Calu3 (cell line): ENCODE measurements around the gene ARVCF. TPM values are rescaled to one million over a fixed set of nuclear protein-coding genes. Genes with fewer than 3 reads are reported as not detected.

Source experiments
- BruUV-seq: library from RNA; stranded (reverse); fragments of 400-500 nt; replicated peaks from 2 replicates; lab custom pipeline; 2021; lab: Mats Ljungman, UMichigan
- CTCF ChIA-PET: fragments of 300-600 bp; sonication (Branson Sonifier 250); formaldehyde crosslinking; loops from one replicate; lab custom pipeline; 2022; ENCODE audit warnings: antibody characterized with exemption; lab: Charles Lee
- DNase-seq: peaks from one replicate; pipeline ENCODE4 v3.0.0; 2022
- H3K27ac Mint-ChIP-seq: one replicate; pipeline ENCODE4 v1.8.0; 2022; ENCODE audit warnings: mixed read lengths; ENCODE audit not compliant: unreplicated experiment
- H3K27me3 Mint-ChIP-seq: one replicate; pipeline ENCODE4 v1.8.0; 2022; ENCODE audit warnings: mixed read lengths; ENCODE audit not compliant: unreplicated experiment
- H3K36me3 Mint-ChIP-seq: one replicate; pipeline ENCODE4 v1.8.0; 2022; ENCODE audit warnings: mild to moderate bottlenecking, moderate library complexity, mixed read lengths; ENCODE audit not compliant: insufficient read depth, unreplicated experiment
- H3K4me1 Mint-ChIP-seq: one replicate; pipeline ENCODE4 v1.8.0; 2022; ENCODE audit warnings: mild to moderate bottlenecking, low read depth, mixed read lengths; ENCODE audit not compliant: unreplicated experiment
- H3K4me3 Mint-ChIP-seq: one replicate; pipeline ENCODE4 v1.8.0; 2022; ENCODE audit warnings: mild to moderate bottlenecking, low read depth, moderate library complexity, mixed read lengths; ENCODE audit not compliant: unreplicated experiment
- H3K9me3 Mint-ChIP-seq: one replicate; pipeline ENCODE4 v1.8.0; 2022; ENCODE audit warnings: low read depth, mixed read lengths; ENCODE audit not compliant: unreplicated experiment
- CTCF ChIP-seq: fragments of 200-600 bp; IDR thresholded peaks from one replicate; pipeline ENCODE4 v1.8.0; 2022; ENCODE audit warnings: antibody characterized with exemption; ENCODE audit not compliant: unreplicated experiment
- intact Hi-C: fragments of 100-400 bp; cut with micrococcal nuclease; formaldehyde crosslinking; loops from one replicate; pipeline ENCODE4 v1.10.0; 2022; ENCODE audit not compliant: unreplicated experiment
- total RNA-seq: library from RNA; stranded (reverse); gene quantifications from 2 replicates; pipeline ENCODE4 v1.2.3, GENCODE V29; 2022

ARVCF gene
- total RNA-seq, 1 experiment from 2014 or later, result 19.7 TPM

- CTCF ChIA-PET, result no interaction called here
- Mint-ChIP-seq H3K4me3 (no peak overlapping the region), H3K9me3 (no peaks in the 10 kb centered on the region), H3K4me1 (no peaks in the 10 kb centered on the region), H3K27ac (no peak overlapping the region), H3K27me3 (no peaks in the 10 kb centered on the region), H3K36me3 (peaks cover 12% of the 10 kb centered on the region)
- DNase-seq, result no peak
- intact Hi-C loops, result no loop called here
- BruUV-seq, result no TSS peak
- TF ChIP-seq CTCF, result no peak
Measured at GRCh38 chr22:20056696-20057386, 40.2 kb upstream of the ARVCF start.

- Mint-ChIP-seq H3K36me3 (peaks cover 12% of the 10 kb centered on the region), H3K27ac (no peak overlapping the region), H3K4me3 (no peak overlapping the region), H3K4me1 (no peaks in the 10 kb centered on the region), H3K27me3 (no peaks in the 10 kb centered on the region), H3K9me3 (no peaks in the 10 kb centered on the region)
- TF ChIP-seq CTCF, result no peak
- no peak for DNase-seq
- intact Hi-C loops, result no loop called here
- CTCF ChIA-PET, result no interaction called here
- BruUV-seq, result no TSS peak
Measured at GRCh38 chr22:20056161-20056560, 39.5 kb upstream of the ARVCF start.

- CTCF ChIA-PET, result no interaction called here
- Mint-ChIP-seq H3K9me3 (no peaks in the 10 kb centered on the region), H3K27ac (no peak overlapping the region), H3K4me1 (no peaks in the 10 kb centered on the region), H3K4me3 (no peak overlapping the region), H3K36me3 (peaks cover 12% of the 10 kb centered on the region), H3K27me3 (no peaks in the 10 kb centered on the region)
- no TSS peak for BruUV-seq
- intact Hi-C loops, result no loop called here
- TF ChIP-seq CTCF, result no peak
- DNase-seq, result no peak
Measured at GRCh38 chr22:20055654-20056053, 39.0 kb upstream of the ARVCF start.

DNA sequence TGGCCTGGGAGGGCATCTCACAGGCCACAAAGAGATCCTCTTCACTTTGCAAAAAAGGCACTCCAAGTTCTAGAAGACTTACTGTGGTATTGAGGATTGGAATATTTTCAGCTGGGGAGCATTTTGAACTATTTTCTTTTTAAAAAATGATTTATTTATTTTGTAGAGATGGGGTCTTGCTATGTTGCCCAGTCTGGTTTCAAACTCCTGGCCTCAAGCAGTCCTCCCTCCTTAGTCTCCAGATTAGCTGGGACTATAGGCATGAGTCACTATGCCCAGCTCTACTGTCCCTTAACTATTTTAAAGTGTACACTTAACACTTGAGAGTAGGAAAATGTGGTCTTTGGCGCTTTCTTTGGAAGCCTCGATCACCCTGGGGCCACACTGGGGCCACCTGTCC, 38.5 kb upstream of the ARVCF start:
- Mint-ChIP-seq H3K9me3 (no peaks in the 10 kb centered on the region), H3K36me3 (peaks cover 12% of the 10 kb centered on the region), H3K4me1 (no peaks in the 10 kb centered on the region), H3K27me3 (no peaks in the 10 kb centered on the region), H3K4me3 (no peak overlapping the region), H3K27ac (no peak overlapping the region)
- TF ChIP-seq CTCF, result no peak
- intact Hi-C loops, result no loop called here
- no TSS peak for BruUV-seq
- CTCF ChIA-PET, result no interaction called here
- DNase-seq, result no peak
